Colonic mucosa (tissue), 4 donors: ENCODE results near the gene CDH12. TPM values are rescaled to one million over a fixed set of nuclear protein-coding genes. Genes with fewer than 3 reads are reported as not detected.

Experiments
- DNase-seq: peaks from one replicate; pipeline ENCODE4 v3.0.0-alpha.2; 2020
- H3K27ac ChIP-seq: fragments of 200-600 bp; one replicate; pipeline ENCODE4 v1.8.0; 2021
- H3K27me3 ChIP-seq: fragments of 200-600 bp; one replicate; pipeline ENCODE4 v1.8.0; 2021
- H3K36me3 ChIP-seq: fragments of 200-600 bp; one replicate; pipeline ENCODE4 v1.8.0; 2021
- H3K4me1 ChIP-seq: fragments of 200-600 bp; one replicate; pipeline ENCODE4 v1.8.0; 2021; ENCODE audit warnings: mild to moderate bottlenecking
- H3K4me3 ChIP-seq: fragments of 200-600 bp; one replicate; pipeline ENCODE4 v1.8.0; 2021
- H3K9ac ChIP-seq, 2 donors: one replicate each; pipeline ENCODE4 v1.7.0; 2013; ENCODE audit warnings: control low read depth in 2 of 2, low read depth in 2 of 2, low read length in 2 of 2
- H3K9me3 ChIP-seq: fragments of 200-600 bp; one replicate; pipeline ENCODE4 v1.8.0; 2021
- intact Hi-C: fragments of 100-400 bp; cut with DNase I; formaldehyde crosslinking; loops from one replicate; pipeline ENCODE4 v1.14.1; 2022
- total RNA-seq, 2 donors: library from RNA; stranded (reverse); fragmentation: NEBNext Ultra II Directional in 1 of 2; extraction: Animal tissue kit (Norgen Biotek cat#: 25700) in 1 of 2; gene quantifications; one replicate each; pipeline ENCODE4 v1.2.1, GENCODE V29; 2021
- TF ChIP-seq, protein P1 (sequence below): fragments of 200-600 bp; IDR thresholded peaks from one replicate; pipeline ENCODE4 v1.8.0; 2022; ENCODE audit warnings: antibody characterized with exemption, mild to moderate bottlenecking
- donor health status: healthy.
- donor health status: DM: no; HTN: no; CAD: no.
- donor health status: DM: no; HTN: no; CAD: no.

CDH12 gene
- total RNA-seq, 2 donors from 2014 or later = not detected

DNA sequence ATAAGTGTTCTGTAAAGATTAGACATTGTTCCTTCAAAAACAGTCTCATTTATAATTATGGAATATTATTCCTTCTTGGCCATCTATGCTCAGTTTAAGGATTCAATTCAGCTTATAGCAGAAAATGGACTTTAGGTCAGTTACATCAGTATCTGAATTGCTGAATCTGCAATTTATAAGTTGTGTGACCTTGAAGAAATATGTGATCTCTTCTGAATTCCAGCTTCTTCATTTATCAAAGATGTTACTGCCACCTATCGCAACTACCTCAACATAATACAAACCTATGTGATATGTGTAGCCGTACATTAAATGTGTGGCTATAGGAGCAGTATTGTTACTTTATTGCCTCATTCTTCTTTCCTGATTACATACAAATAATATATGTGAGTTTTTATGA lies 118.2 kb downstream of the CDH12 start:
- no peak overlapping the region for H3K9ac ChIP-seq
- H3K36me3 ChIP-seq = no peaks in the 10 kb centered on the region
- no peak overlapping the region for H3K27ac ChIP-seq
- H3K4me1 ChIP-seq = no peaks in the 10 kb centered on the region
- no peaks in the 10 kb centered on the region for H3K9me3 ChIP-seq
- H3K4me3 ChIP-seq = no peak overlapping the region
- H3K27me3 ChIP-seq = no peaks in the 10 kb centered on the region
- intact Hi-C loops = no loop called here
- DNase-seq = no peak
- TF ChIP-seq, protein P1, sequence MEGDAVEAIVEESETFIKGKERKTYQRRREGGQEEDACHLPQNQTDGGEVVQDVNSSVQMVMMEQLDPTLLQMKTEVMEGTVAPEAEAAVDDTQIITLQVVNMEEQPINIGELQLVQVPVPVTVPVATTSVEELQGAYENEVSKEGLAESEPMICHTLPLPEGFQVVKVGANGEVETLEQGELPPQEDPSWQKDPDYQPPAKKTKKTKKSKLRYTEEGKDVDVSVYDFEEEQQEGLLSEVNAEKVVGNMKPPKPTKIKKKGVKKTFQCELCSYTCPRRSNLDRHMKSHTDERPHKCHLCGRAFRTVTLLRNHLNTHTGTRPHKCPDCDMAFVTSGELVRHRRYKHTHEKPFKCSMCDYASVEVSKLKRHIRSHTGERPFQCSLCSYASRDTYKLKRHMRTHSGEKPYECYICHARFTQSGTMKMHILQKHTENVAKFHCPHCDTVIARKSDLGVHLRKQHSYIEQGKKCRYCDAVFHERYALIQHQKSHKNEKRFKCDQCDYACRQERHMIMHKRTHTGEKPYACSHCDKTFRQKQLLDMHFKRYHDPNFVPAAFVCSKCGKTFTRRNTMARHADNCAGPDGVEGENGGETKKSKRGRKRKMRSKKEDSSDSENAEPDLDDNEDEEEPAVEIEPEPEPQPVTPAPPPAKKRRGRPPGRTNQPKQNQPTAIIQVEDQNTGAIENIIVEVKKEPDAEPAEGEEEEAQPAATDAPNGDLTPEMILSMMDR = no peak

DNA sequence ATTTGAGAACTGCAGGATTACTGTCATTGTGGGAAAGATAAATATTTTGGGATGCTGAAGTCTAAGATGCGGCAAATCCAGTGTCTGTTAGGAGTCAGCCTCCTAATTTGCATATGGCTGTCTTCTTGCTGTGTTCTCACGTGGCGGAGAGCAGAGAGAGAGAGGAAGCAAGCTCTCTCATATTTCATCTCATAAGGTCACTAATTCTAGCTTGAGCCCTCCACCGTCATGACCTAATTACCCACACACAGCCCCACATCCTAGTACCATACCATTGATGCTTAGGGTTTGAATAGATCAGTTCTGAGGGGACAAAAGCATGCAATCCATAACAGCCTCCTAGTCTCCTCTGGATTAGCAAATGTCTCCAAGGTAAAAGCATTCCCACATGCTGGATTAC lies 124.5 kb downstream of the CDH12 start:
- no peak overlapping the region for H3K27ac ChIP-seq
- H3K4me1 ChIP-seq = no peaks in the 10 kb centered on the region
- TF ChIP-seq, protein P1 = no peak
- intact Hi-C loops = no loop called here
- no peaks in the 10 kb centered on the region for H3K27me3 ChIP-seq
- no peak for DNase-seq
- H3K9ac ChIP-seq = no peak overlapping the region
- no peaks in the 10 kb centered on the region for H3K9me3 ChIP-seq
- no peak overlapping the region for H3K4me3 ChIP-seq
- no peaks in the 10 kb centered on the region for H3K36me3 ChIP-seq

DNA sequence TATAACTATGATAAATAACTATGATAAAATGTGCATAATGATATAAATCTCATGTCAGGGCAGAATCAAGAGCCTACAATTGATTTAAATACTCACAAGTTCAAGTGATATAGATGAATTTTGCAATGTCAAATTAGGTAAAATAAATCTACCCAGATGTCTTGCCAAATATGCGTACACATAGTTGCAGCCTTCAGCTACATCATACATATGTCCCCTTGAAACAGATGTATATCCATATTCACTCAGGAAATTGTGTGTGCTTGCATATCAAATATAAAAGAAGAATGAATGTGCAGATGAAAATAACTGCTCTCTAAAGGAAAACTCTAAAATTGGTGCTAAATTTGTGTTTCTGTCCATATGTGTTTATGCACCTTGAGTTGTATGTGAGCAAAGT lies 130.7 kb downstream of the CDH12 start:
- Histone ChIP-seq H3K27me3 (no peaks in the 10 kb centered on the region), H3K9ac (no peak overlapping the region), H3K36me3 (no peaks in the 10 kb centered on the region), H3K27ac (no peak overlapping the region), H3K9me3 (no peaks in the 10 kb centered on the region), H3K4me1 (no peaks in the 10 kb centered on the region), H3K4me3 (no peak overlapping the region)
- no peak for DNase-seq
- intact Hi-C loops = no loop called here
- TF ChIP-seq, protein P1 = no peak

DNA sequence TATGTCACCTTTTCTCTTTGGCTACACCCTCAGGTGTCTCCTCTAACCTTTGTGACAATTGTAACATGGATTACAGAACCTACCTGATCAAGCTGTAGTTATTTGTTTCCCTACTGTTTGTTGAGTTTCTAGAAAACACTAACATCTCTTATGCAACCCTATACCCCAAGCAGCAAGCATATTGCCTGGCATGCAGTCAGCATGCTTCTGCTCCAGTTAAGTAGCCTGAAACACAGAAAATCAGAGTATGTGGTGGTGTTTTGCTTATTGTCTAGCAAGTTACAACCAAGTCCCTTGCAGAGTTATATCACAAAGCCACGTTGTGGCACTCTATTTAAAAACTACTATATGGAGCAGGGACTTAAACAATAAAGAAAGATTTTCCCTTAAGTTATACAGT lies 131.1 kb downstream of the CDH12 start:
- intact Hi-C loops = no loop called here
- DNase-seq = no peak
- no peak overlapping the region for H3K9ac ChIP-seq

DNA sequence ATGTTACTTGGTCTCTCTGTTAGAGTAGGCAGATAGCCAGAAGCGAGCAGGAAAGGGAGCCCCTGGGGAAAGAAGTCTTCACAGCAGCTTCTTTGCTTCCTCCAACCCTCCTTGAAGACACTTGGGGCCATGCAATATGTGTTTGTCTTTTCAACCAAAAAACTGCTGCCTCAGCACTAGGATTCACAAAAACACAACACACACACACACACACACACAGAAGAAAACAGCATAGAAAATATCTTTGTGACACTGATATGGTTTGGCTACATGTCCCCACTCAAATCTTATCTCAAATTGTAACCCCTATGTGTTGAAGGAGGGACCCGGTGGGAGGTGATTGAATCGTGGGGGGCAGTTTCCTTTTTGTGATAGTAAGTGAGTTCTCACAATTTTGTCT lies 133.3 kb downstream of the CDH12 start:
- no peaks in the 10 kb centered on the region for H3K27me3 ChIP-seq
- no peaks in the 10 kb centered on the region for H3K4me1 ChIP-seq
- no peak for DNase-seq
- H3K27ac ChIP-seq = no peak overlapping the region
- no peak overlapping the region for H3K9ac ChIP-seq
- H3K36me3 ChIP-seq = no peaks in the 10 kb centered on the region
- no peak overlapping the region for H3K4me3 ChIP-seq
- TF ChIP-seq, protein P1 = no peak
- no peaks in the 10 kb centered on the region for H3K9me3 ChIP-seq
- intact Hi-C loops = no loop called here

More for the DNA sequence above, 131.1 kb downstream of the CDH12 start:
- no peaks in the 10 kb centered on the region for H3K27me3 ChIP-seq
- TF ChIP-seq, protein P1 = no peak
- H3K27ac ChIP-seq = no peak overlapping the region
- H3K36me3 ChIP-seq = no peaks in the 10 kb centered on the region
- H3K4me3 ChIP-seq = no peak overlapping the region
- H3K9me3 ChIP-seq = no peaks in the 10 kb centered on the region
- H3K4me1 ChIP-seq = no peaks in the 10 kb centered on the region

DNA sequence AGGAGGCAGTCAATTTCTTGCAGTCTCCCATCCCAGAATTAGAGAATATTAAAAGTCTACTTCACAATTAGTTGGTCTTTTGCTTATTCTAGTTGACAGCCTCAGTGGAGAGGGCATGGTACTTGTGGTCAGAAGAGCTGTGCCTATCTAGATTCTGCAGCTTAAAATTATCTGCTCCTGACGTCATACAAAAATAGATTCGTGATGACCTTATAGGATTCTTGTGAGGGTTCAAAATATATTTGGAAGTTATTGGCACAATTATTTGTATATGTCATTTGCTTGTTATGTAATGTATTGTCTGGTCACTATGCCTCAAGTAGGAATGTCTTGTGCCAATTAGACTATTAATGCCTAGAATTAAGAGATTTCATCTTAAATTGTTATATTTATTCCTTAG lies 142.5 kb downstream of the CDH12 start:
- no peak for DNase-seq
- Histone ChIP-seq H3K9ac (no peak overlapping the region), H3K9me3 (no peaks in the 10 kb centered on the region), H3K4me1 (no peaks in the 10 kb centered on the region), H3K27me3 (no peaks in the 10 kb centered on the region), H3K36me3 (no peaks in the 10 kb centered on the region), H3K27ac (no peak overlapping the region), H3K4me3 (no peak overlapping the region)
- intact Hi-C loops = no loop called here
- TF ChIP-seq, protein P1 = no peak
